C4-2B (cell line): ENCODE results near the gene BMP7.

Experiments used
- H3K27ac ChIP-seq: fragments of 450-650 bp; 2 replicates; pipeline ENCODE4 v1.5.1; 2017
- CTCF ChIP-seq: fragments of 450-650 bp; conservative IDR thresholded peaks from 2 replicates; pipeline ENCODE4 v1.5.1; 2017; ENCODE audit warnings: mild to moderate bottlenecking
- ZFX ChIP-seq: fragments of 450-650 bp; IDR thresholded peaks from 2 replicates; pipeline ENCODE4 v1.6.1; 2017

The BMP7 gene

GRCh38 chr20:57266291-57267157 is at the start of gene BMP7:
TSS of gene BMP7 (minus strand) at chr20:57266641. CDS start at chr20:57266122, 519 bp downstream.
- TF ChIP-seq ZFX (peak; percentile 47; the same call in 1 of the 2 replicates), CTCF (no peak)
- peak within 1 kb of the TSS; percentile 35 for H3K27ac ChIP-seq

GRCh38 chr20:57315976-57316480 is 49.6 kb upstream of the BMP7 start:
- TF ChIP-seq ZFX (no peak), CTCF (no peak)
- H3K27ac ChIP-seq = no peak overlapping the region

- TF ChIP-seq CTCF (no peak), ZFX (no peak)
- no peak overlapping the region for H3K27ac ChIP-seq
Measured at GRCh38 chr20:57315083-57315975, 48.9 kb upstream of the BMP7 start.

GRCh38 chr20:57313951-57314350 is 47.5 kb upstream of the BMP7 start:
- no peak overlapping the region for H3K27ac ChIP-seq
- TF ChIP-seq ZFX (no peak), CTCF (no peak)

GRCh38 chr20:57313230-57313629 is 46.8 kb upstream of the BMP7 start:
- TF ChIP-seq CTCF (no peak), ZFX (no peak)
- no peak overlapping the region for H3K27ac ChIP-seq

- no peak for TF ChIP-seq CTCF
- no peak for TF ChIP-seq ZFX
- H3K27ac ChIP-seq = no peak overlapping the region
Measured at GRCh38 chr20:57312138-57312537, 45.7 kb upstream of the BMP7 start.
